HK-2 (cell line): ENCODE data around the gene UGDH.
"Not testable (repeated sequence)": the region's sequence is repeated elsewhere in the genome, so short reads cannot be mapped to it uniquely, and the experiment has no call there.

ENCODE experiments used
- DNase-seq: peaks from one replicate; pipeline ENCODE4 v3.0.0-alpha.2; 2018; ENCODE audit not compliant: unreplicated experiment

Gene UGDH

GRCh38 chr4:39529534-39529933 lies 2.3 kb upstream of the UGDH start:
- no peak for DNase-seq

- DNase-seq, result no peak
Measured at GRCh38 chr4:39528061-39528465, 824 bp upstream of the UGDH start.

- no peak for DNase-seq
Measured at GRCh38 chr4:39526765-39527295, 409 bp downstream of the UGDH start.

GRCh38 chr4:39525822-39526690 lies 1.2 kb downstream of the UGDH start:
- no peak for DNase-seq

DNA sequence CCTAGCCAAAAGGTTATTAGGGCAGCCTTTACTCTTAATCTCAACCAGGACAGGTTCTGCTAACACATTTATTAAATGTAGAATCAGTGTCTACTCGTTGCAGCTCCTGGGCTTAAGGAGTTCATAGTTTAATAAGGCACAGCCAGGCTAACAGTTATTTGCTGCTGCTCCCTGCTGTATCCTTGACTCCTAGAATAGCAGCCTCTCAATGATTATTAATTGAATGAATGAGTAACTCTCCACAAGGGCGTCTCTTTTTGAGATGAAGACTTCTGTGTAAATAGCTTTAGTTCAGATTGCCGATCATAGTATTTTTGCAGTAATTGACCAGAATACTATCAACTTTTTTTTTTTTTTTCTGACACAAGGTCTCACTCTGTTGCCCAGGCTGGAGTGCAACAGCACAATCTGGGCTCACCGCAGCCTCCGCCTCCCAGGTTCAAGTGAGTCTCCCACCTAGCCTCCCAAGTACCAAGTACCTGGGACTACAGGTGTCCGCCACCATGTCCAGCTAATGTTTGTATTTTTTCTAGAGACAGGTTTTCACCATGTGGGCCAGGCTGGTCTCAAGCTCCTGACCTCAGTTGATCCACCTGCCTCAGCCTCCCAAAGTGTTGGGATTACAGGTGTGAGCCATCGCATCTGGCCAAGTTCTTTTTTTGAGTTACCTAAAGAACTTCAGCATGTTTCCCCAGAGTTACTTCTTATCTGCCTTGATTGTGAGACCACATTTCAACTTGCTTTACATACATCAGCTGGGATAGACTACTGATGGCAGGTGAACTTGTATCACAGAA lies 2.9 kb downstream of the UGDH start:
- no peak for DNase-seq

- DNase-seq, result no peak
Measured at GRCh38 chr4:39522068-39522467, 5.2 kb downstream of the UGDH start.

- DNase-seq, result no peak
Measured at GRCh38 chr4:39521253-39521919, 5.9 kb downstream of the UGDH start.

DNA sequence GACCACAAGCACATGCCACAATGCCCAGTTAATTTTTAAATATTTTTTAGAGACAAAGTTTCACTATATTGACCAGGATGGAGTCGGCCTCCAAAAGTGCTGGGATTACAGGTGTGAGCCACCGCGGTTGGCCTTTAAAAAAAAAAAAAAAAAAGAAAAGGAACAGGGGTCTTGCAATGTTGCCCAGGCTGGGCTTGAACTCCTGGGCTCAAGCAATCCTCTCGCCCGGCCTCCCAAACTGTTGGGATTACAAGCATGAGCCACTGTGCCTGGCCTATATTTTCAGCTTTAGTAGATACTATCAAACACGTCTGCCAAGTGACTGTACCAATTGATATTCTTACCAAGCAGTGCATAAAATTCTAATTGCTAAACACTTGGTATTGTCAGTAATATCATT lies 8.8 kb downstream of the UGDH start:
- no peak for DNase-seq

- DNase-seq, result no peak
Measured at GRCh38 chr4:39516407-39516966, 10.8 kb downstream of the UGDH start.

- DNase-seq, result not testable (repeated sequence)
Measured at GRCh38 chr4:39515669-39516401, 11.4 kb downstream of the UGDH start.

- peak; percentile 14 for DNase-seq
Measured at GRCh38 chr4:39514888-39515401, 12.3 kb downstream of the UGDH start.

- not testable (repeated sequence) for DNase-seq
Measured at GRCh38 chr4:39514266-39514665, 13.0 kb downstream of the UGDH start.

GRCh38 chr4:39510348-39510929 lies 16.8 kb downstream of the UGDH start:
- no peak for DNase-seq

GRCh38 chr4:39505581-39505980 lies 21.7 kb downstream of the UGDH start:
- DNase-seq, result no peak

- no peak for DNase-seq
Measured at GRCh38 chr4:39504538-39504937, 22.7 kb downstream of the UGDH start.

- DNase-seq, result not testable (repeated sequence)
Measured at GRCh38 chr4:39502664-39503035, 24.6 kb downstream of the UGDH start.

GRCh38 chr4:39502019-39502663 lies 25.1 kb downstream of the UGDH start:
- DNase-seq, result no peak

DNA sequence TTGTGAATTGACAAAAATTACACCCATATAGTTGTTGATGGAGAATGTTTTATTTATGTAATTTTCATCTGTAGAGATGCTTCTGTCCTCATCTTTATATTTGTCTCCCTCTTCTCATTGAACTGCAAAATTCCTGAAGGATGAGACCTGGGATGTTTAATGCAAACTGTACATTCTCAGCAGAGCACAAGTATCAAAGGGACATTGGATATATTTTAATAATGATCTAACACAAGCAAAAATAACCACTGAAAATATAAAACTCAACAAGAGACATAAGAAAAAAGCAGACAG lies 28.6 kb downstream of the UGDH start:
- no peak for DNase-seq

- no peak for DNase-seq
Measured at GRCh38 chr4:39497909-39498726, 29.1 kb downstream of the UGDH start.
